KOPT-K1 (cell line): ENCODE data around the gene GRM7.

Source experiments
- H3K27ac ChIP-seq: fragments of 200-600 bp; sonication (generic); 2 replicates; pipeline ENCODE4 v1.5.1; 2016; ENCODE audit warnings: antibody characterized with exemption, mild to moderate bottlenecking, low read depth, low read length; ENCODE audit not compliant: poor library complexity, severe bottlenecking
- H3K36me3 ChIP-seq: fragments of 200-600 bp; sonication (generic); 2 replicates; pipeline ENCODE4 v1.5.1; 2017; ENCODE audit warnings: antibody characterized with exemption, mild to moderate bottlenecking, low read length, moderate library complexity; ENCODE audit not compliant: insufficient read depth
- H3K9me3 ChIP-seq: fragments of 200-600 bp; sonication (generic); 2 replicates; pipeline ENCODE4 v1.5.1; 2017; ENCODE audit warnings: antibody characterized with exemption, low read length, mild to moderate bottlenecking; ENCODE audit not compliant: insufficient read depth, poor library complexity, severe bottlenecking

The GRM7 gene

GRCh38 chr3:7436542-7436941 lies 575.6 kb downstream of the GRM7 start:
- Histone ChIP-seq H3K9me3 (no peaks in the 10 kb centered on the region), H3K27ac (no peak overlapping the region)

GRCh38 chr3:7437231-7437630 lies 576.3 kb downstream of the GRM7 start:
- Histone ChIP-seq H3K27ac (no peak overlapping the region), H3K9me3 (no peaks in the 10 kb centered on the region), H3K36me3 (no peaks in the 10 kb centered on the region)

More at GRCh38 chr3:7436542-7436941, 575.6 kb downstream of the GRM7 start:
- no peaks in the 10 kb centered on the region for H3K36me3 ChIP-seq

GRCh38 chr3:7439101-7439680 lies 578.3 kb downstream of the GRM7 start:
- Histone ChIP-seq H3K9me3 (no peaks in the 10 kb centered on the region), H3K27ac (no peak overlapping the region), H3K36me3 (no peaks in the 10 kb centered on the region)

- Histone ChIP-seq H3K27ac (no peak overlapping the region), H3K9me3 (no peaks in the 10 kb centered on the region), H3K36me3 (no peaks in the 10 kb centered on the region)
Measured at GRCh38 chr3:7444886-7445285, 584.0 kb downstream of the GRM7 start.

GRCh38 chr3:7445331-7445730 lies 584.4 kb downstream of the GRM7 start:
- H3K27ac ChIP-seq = no peak overlapping the region
- H3K9me3 ChIP-seq = no peaks in the 10 kb centered on the region
- H3K36me3 ChIP-seq = no peaks in the 10 kb centered on the region

GRCh38 chr3:7447197-7447769 lies 586.4 kb downstream of the GRM7 start:
- Histone ChIP-seq H3K36me3 (no peaks in the 10 kb centered on the region), H3K9me3 (no peaks in the 10 kb centered on the region), H3K27ac (no peak overlapping the region)

GRCh38 chr3:7456386-7456785 lies 595.5 kb downstream of the GRM7 start:
- Histone ChIP-seq H3K9me3 (no peaks in the 10 kb centered on the region), H3K27ac (no peak overlapping the region), H3K36me3 (no peaks in the 10 kb centered on the region)

- Histone ChIP-seq H3K27ac (no peak overlapping the region), H3K9me3 (no peaks in the 10 kb centered on the region), H3K36me3 (no peaks in the 10 kb centered on the region)
Measured at GRCh38 chr3:7461202-7461825, 600.4 kb downstream of the GRM7 start.

- Histone ChIP-seq H3K36me3 (no peaks in the 10 kb centered on the region), H3K9me3 (no peaks in the 10 kb centered on the region), H3K27ac (no peak overlapping the region)
Measured at GRCh38 chr3:7469866-7470265, 609.0 kb downstream of the GRM7 start.

GRCh38 chr3:7484636-7485035 lies 623.7 kb downstream of the GRM7 start:
- Histone ChIP-seq H3K27ac (no peak overlapping the region), H3K36me3 (no peaks in the 10 kb centered on the region), H3K9me3 (no peaks in the 10 kb centered on the region)

- H3K36me3 ChIP-seq = no peaks in the 10 kb centered on the region
- H3K9me3 ChIP-seq = no peaks in the 10 kb centered on the region
- H3K27ac ChIP-seq = no peak overlapping the region
Measured at GRCh38 chr3:7487763-7488162, 626.8 kb downstream of the GRM7 start.

- H3K9me3 ChIP-seq = no peaks in the 10 kb centered on the region
- no peaks in the 10 kb centered on the region for H3K36me3 ChIP-seq
- no peak overlapping the region for H3K27ac ChIP-seq
Measured at GRCh38 chr3:7489417-7489816, 628.5 kb downstream of the GRM7 start.

GRCh38 chr3:7498715-7499114 lies 637.8 kb downstream of the GRM7 start:
- no peaks in the 10 kb centered on the region for H3K36me3 ChIP-seq
- H3K27ac ChIP-seq = no peak overlapping the region
- H3K9me3 ChIP-seq = no peaks in the 10 kb centered on the region

- H3K9me3 ChIP-seq = no peaks in the 10 kb centered on the region
- H3K36me3 ChIP-seq = no peaks in the 10 kb centered on the region
- H3K27ac ChIP-seq = no peak overlapping the region
Measured at GRCh38 chr3:7503431-7503830, 642.5 kb downstream of the GRM7 start.

GRCh38 chr3:7504886-7505775 lies 644.2 kb downstream of the GRM7 start:
- no peaks in the 10 kb centered on the region for H3K36me3 ChIP-seq
- no peak overlapping the region for H3K27ac ChIP-seq
- H3K9me3 ChIP-seq = no peaks in the 10 kb centered on the region
